Measurements from ENCODE around the gene NR3C2. TPM values are rescaled to one million over a fixed set of nuclear protein-coding genes. Genes with fewer than 3 reads are reported as not detected.

Gene NR3C2
- total RNA-seq, 1 donor, result 4.7 TPM

- no peak overlapping the region for H3K4me3 ChIP-seq (ENCODE audit: low read depth, low read length)
- TF ChIP-seq CTCF (IDR thresholded peaks at IDR 0.05; ENCODE audit: insufficient read depth, low read length), result no peak
- no peak for DNase-seq (ENCODE audit: low read depth)
These were observed 367.8 kb downstream of the NR3C2 start for GRCh38 chr4:148074462-148074861.

GRCh38 chr4:148073349-148073748 lies 368.9 kb downstream of the NR3C2 start:
- TF ChIP-seq CTCF (IDR thresholded peaks at IDR 0.05; ENCODE audit: insufficient read depth, low read length), result no peak
- no peak for DNase-seq (ENCODE audit: low read depth)
- no peak overlapping the region for H3K4me3 ChIP-seq (ENCODE audit: low read depth, low read length)

- no peak overlapping the region for H3K4me3 ChIP-seq (ENCODE audit: low read depth, low read length)
- no peak for TF ChIP-seq CTCF (IDR thresholded peaks at IDR 0.05; ENCODE audit: insufficient read depth, low read length)
- DNase-seq (ENCODE audit: low read depth), result no peak
These were observed 369.4 kb downstream of the NR3C2 start for GRCh38 chr4:148072789-148073188.

- no peak for TF ChIP-seq CTCF (IDR thresholded peaks at IDR 0.05; ENCODE audit: insufficient read depth, low read length)
- DNase-seq (ENCODE audit: low read depth), result no peak
These were observed 371.2 kb downstream of the NR3C2 start for GRCh38 chr4:148071009-148071408.

GRCh38 chr4:148069895-148070178 lies 372.4 kb downstream of the NR3C2 start:
- no peak overlapping the region for H3K4me3 ChIP-seq (ENCODE audit: low read depth, low read length)
- TF ChIP-seq CTCF (IDR thresholded peaks at IDR 0.05; ENCODE audit: insufficient read depth, low read length), result no peak
- DNase-seq (ENCODE audit: low read depth), result no peak

More at GRCh38 chr4:148071009-148071408, 371.2 kb downstream of the NR3C2 start:
- H3K4me3 ChIP-seq (ENCODE audit: low read depth, low read length), result no peak overlapping the region

- H3K4me3 ChIP-seq (ENCODE audit: low read depth, low read length), result no peak overlapping the region
- DNase-seq (ENCODE audit: low read depth), result no peak
- TF ChIP-seq CTCF (IDR thresholded peaks at IDR 0.05; ENCODE audit: insufficient read depth, low read length), result no peak
These were observed 372.9 kb downstream of the NR3C2 start for GRCh38 chr4:148069086-148069894.
